ENCODE results near the gene NFIA.

Gene NFIA

GRCh38 chr1:61253059-61253735 is 170.8 kb downstream of the NFIA start (continued):
- TF ChIP-seq INSM2 (tag by site-specific recombination; IDR thresholded peaks at IDR 0.05) (no peak), ZBTB11 (tag by site-specific recombination; conservative IDR thresholded peaks at IDR 0.05; ENCODE audit: low read depth) (no peak), ZNF404 (tag by site-specific recombination; IDR thresholded peaks at IDR 0.05) (no peak), ZNF266 (tag by site-specific recombination; IDR thresholded peaks at IDR 0.05; ENCODE audit: low read depth) (no peak), ZNF449 (tag by site-specific recombination; IDR thresholded peaks at IDR 0.05) (no peak), ZNF629 (tag by site-specific recombination; IDR thresholded peaks at IDR 0.05) (peak; percentile 72), ZSCAN5A (tag by site-specific recombination; IDR thresholded peaks at IDR 0.05) (no peak), ZNF518A (tag by site-specific recombination; conservative IDR thresholded peaks at IDR 0.05; ENCODE audit: low read depth) (0 out of 2 replicates have a peak, but pooled peaks have one; percentile 19), ZNF223 (tag by site-specific recombination; IDR thresholded peaks at IDR 0.05) (no peak), ZNF394 (tag by site-specific recombination; IDR thresholded peaks at IDR 0.05; ENCODE audit: borderline replicate concordance) (no peak; the same call in 1 of the 2 replicates), ZNF76 (tag by site-specific recombination; IDR thresholded peaks at IDR 0.05; ENCODE audit: borderline replicate concordance, low read depth) (no peak), ZNF350 (tag by site-specific recombination; IDR thresholded peaks at IDR 0.05) (no peak), ZNF513 (tag by site-specific recombination; IDR thresholded peaks at IDR 0.05) (0 out of 2 replicates have a peak, but pooled peaks have one; percentile 18), ZSCAN30 (tag by site-specific recombination; IDR thresholded peaks at IDR 0.05) (no peak), ZNF747 (tag by site-specific recombination; IDR thresholded peaks at IDR 0.05) (no peak), ZBTB44 (tag by site-specific recombination; IDR thresholded peaks at IDR 0.05) (no peak), ZNF18 (tag by site-specific recombination; IDR thresholded peaks at IDR 0.05) (no peak), HOXA7 (CRISPR knock-in tag; IDR thresholded peaks at IDR 0.05; ENCODE audit: borderline replicate concordance) (no peak), SP3 (tag by site-specific recombination; IDR thresholded peaks at IDR 0.05) (0 out of 2 replicates have a peak, but pooled peaks have one; percentile 22), ZNF214 (tag by site-specific recombination; IDR thresholded peaks at IDR 0.05; ENCODE audit: borderline replicate concordance) (no peak)

Measured in HEK293 (cell line).